ENCODE data around the gene ZNF670. TPM values are rescaled to one million over a fixed set of nuclear protein-coding genes. Genes with fewer than 3 reads are reported as not detected.
"Not testable (repeated sequence)": the region's sequence is repeated elsewhere in the genome, so short reads cannot be mapped to it uniquely, and the experiment has no call there.

The ZNF670 gene
- total RNA-seq, 1 donor from 2014 or later = 1.0 TPM

GRCh38 chr1:247064304-247064703, 14.3 kb downstream of the ZNF670 start:
- intact Hi-C loops (cut with DNase I) = no loop called here
- ATAC-seq = no peak
- no peak for DNase-seq (ENCODE audit: missing footprints)

GRCh38 chr1:247060771-247061170, 17.8 kb downstream of the ZNF670 start:
- intact Hi-C loops (cut with DNase I) = no loop called here

GRCh38 chr1:247056071-247056470, 22.5 kb downstream of the ZNF670 start:
- intact Hi-C loops (cut with DNase I) = no loop called here
- ATAC-seq (no peak), DNase-seq (ENCODE audit: missing footprints) (no peak)

More at GRCh38 chr1:247060771-247061170, 17.8 kb downstream of the ZNF670 start:
- no peak for ATAC-seq
- DNase-seq (ENCODE audit: missing footprints) = no peak

GRCh38 chr1:247054992-247055415, 23.6 kb downstream of the ZNF670 start:
- DNase-seq (ENCODE audit: missing footprints) (no peak), ATAC-seq (no peak)
- intact Hi-C loops (cut with DNase I) = no loop called here

GRCh38 chr1:247047702-247048101, 30.9 kb downstream of the ZNF670 start:
- DNase-seq (ENCODE audit: missing footprints) (no peak), ATAC-seq (no peak)
- intact Hi-C loops (cut with DNase I) = loop anchor here (10.0 kb wide), 1 partner anchor 327 kb away; no protein-coding TSS in a partner anchor

GRCh38 chr1:247047260-247047659, 31.4 kb downstream of the ZNF670 start:
- intact Hi-C loops (cut with DNase I) = loop anchor here (10.0 kb wide), 1 partner anchor 328 kb away; no protein-coding TSS in a partner anchor
- no peak for DNase-seq (ENCODE audit: missing footprints)
- no peak for ATAC-seq

- intact Hi-C loops (cut with DNase I) = loop anchor here (10.0 kb wide), 1 partner anchor 331 kb away; no protein-coding TSS in a partner anchor
- no peak for DNase-seq (ENCODE audit: missing footprints)
- ATAC-seq = no peak
These were observed 35.2 kb downstream of the ZNF670 start for GRCh38 chr1:247043406-247043805.

GRCh38 chr1:247037511-247038320, 40.9 kb downstream of the ZNF670 start:
- DNase-seq (ENCODE audit: missing footprints) (no peak), ATAC-seq (no peak)
- intact Hi-C loops (cut with DNase I) = no loop called here

GRCh38 chr1:247032306-247032705, 46.3 kb downstream of the ZNF670 start:
- DNase-seq (ENCODE audit: missing footprints); ATAC-seq; intact Hi-C loops (cut with DNase I): not testable (repeated sequence)

Other genes starting within 250 kb of the ZNF670 start
- 21.1 TPM for gene AHCTF1, start 146.9 kb downstream of the ZNF670 start, total RNA-seq
- not detected for gene ZNF695, start 70.8 kb downstream of the ZNF670 start, total RNA-seq
- 3.7 TPM for gene ZNF669, start 25.5 kb upstream of the ZNF670 start, total RNA-seq
- 7.9 TPM for gene ZNF124, start 93.2 kb upstream of the ZNF670 start, total RNA-seq
- gene VN1R5, start 177.3 kb upstream of the ZNF670 start, total RNA-seq = not detected

Data from Right ventricle myocardium inferior (tissue), 1 donor.